ENCODE data around the gene ZNG1C.
"Not testable (repeated sequence)": the region's sequence is repeated elsewhere in the genome, so short reads cannot be mapped to it uniquely, and the experiment has no call there.

Gene ZNG1C

DNA sequence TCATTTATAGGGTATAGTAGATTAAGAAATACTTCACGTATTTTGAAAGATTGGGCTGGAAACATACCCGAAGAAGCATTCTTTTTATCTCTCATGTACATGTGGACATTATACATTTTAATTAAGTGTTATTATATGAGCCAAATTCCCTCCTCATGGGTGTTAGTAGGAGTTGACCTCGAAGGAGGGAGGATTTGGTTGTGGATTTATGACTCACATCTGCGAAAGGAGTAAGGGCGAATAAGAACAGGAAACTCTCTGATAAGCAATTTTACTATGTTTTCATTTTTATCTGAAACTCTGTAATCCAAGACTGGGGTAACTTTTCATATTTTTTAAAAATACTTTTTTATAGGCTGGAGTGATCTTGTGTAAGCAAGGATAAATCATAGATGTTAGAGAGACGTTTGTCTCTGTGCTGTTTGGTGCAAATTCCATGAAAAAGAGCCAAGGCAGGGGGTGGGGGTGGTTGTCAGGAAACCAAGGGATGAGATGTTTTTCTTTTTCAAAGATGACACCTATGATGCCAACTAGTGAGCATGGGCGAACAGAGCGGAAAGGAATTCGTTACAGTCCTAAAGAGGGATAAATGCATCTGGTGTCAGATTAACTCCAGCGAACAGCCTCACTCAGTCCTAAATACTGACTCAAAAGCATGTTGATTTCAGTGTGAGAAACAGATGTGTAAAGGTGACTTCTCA is 95.0 kb downstream of the ZNG1C start:
- in situ Hi-C loops (cut with MboI; ENCODE audit: low pct_unique_long_range_greater_than_20kb, low sequenced_read_pairs); DNase-seq: not testable (repeated sequence)

DNA sequence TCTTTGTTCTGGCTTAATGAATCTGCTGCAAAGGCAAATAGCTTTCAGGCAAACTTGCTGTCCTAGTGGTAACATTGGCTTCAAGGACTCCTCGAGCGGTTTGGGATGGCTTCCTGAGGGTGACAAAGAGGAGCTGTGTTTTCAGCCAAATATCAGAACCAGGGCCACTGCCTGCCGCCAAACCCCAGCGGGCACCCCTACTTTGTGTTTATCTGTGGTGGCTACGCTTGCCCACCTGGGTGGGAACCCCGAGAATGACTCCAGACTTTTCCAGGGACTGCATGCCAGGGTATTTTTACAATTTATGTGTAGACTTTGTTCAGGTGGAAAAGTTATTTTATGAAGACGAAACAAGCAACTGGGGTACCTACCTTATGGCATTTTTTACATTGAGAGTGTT is 96.2 kb downstream of the ZNG1C start:
- DNase-seq; in situ Hi-C loops (cut with MboI; ENCODE audit: low pct_unique_long_range_greater_than_20kb, low sequenced_read_pairs): not testable (repeated sequence)

GRCh38 chr9:68342265-68343025 is 100.7 kb downstream of the ZNG1C start:
- in situ Hi-C loops (cut with MboI; ENCODE audit: low pct_unique_long_range_greater_than_20kb, low sequenced_read_pairs); DNase-seq: not testable (repeated sequence)

GRCh38 chr9:68343242-68343641 is 101.5 kb downstream of the ZNG1C start:
- in situ Hi-C loops (cut with MboI; ENCODE audit: low pct_unique_long_range_greater_than_20kb, low sequenced_read_pairs), result not testable (repeated sequence)

DNA sequence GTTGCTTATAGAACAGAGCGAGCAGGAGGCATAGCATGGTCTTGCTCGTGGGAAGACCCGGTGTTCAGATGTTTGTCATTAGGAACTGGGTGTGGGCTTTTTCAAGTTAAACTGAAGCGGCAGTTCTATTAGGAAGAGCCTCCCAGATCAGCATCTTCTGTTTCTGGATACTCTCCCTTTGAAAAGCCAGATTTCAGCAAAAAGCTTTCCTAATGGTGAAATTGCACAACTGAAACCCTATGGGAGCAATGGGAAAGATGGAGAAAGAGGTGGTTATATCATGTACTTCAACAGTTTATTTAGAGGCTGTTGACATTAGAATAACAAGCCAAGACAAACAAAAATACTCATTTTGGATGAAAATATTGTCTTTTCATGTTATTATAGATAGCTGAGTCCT is 102.2 kb downstream of the ZNG1C start:
- in situ Hi-C loops (cut with MboI; ENCODE audit: low pct_unique_long_range_greater_than_20kb, low sequenced_read_pairs); DNase-seq: not testable (repeated sequence)

More at GRCh38 chr9:68343242-68343641, 101.5 kb downstream of the ZNG1C start:
- DNase-seq, result not testable (repeated sequence)
